Omental fat pad (tissue), 4 donors: Measurements from ENCODE around the gene SLC45A2. TPM values are rescaled to one million over a fixed set of nuclear protein-coding genes. Genes with fewer than 3 reads are reported as not detected.

ENCODE experiments used
- ATAC-seq: fragments of 150-250 bp; one replicate; pipeline ENCODE4 v1.9.1; 2016; ENCODE audit warnings: mild to moderate bottlenecking, moderate library complexity; ENCODE audit not compliant: low FRiP score
- DNase-seq: peaks from one replicate; pipeline ENCODE4 v3.0.0-alpha.2; 2019; ENCODE audit warnings: low spot score
- total RNA-seq, 4 donors: library from RNA; depleted of rRNA; stranded (reverse); fragments of >200 nt; gene quantifications; one replicate each; pipeline ENCODE4 v1.1.0, GENCODE V29; 2016
- TF ChIP-seq, protein P1 (sequence below), 3 donors: fragments of 450-650 bp; IDR thresholded peaks; one replicate each; pipeline ENCODE4 v1.5.1; 2016 to 2017; ENCODE audit warnings: antibody characterized with exemption in 3 of 3, mild to moderate bottlenecking in 3 of 3, moderate library complexity in 2 of 3

The SLC45A2 gene
- total RNA-seq, 4 donors from 2014 or later: 0.19 TPM; not detected in 3

DNA sequence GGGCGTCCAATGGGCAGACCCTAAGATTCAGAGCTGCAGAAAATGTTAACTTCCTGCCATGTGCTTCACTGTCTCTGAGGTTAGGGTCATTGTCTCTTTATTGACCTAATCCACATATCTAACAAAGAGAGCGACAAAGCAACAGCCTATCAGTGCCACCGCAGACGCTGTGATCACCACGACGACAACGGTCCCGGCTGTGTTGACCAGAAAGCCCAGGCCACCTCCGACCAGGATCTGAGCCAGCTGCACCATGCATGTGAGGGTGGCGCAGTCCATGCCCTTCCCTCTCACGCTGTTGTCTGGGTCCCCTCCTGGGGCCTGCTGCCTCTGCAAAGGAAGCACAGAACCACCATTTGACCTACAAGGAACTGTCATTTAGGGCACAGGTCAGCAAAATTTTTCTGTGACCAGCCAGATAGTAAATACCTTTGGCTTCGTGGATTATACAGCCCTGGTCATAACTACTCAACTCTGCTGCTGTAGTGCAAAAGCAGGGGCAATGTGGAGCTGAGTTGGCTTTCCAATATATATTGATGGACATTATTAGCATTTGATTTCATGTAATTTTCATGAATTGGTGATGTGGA, 39.9 kb downstream of the SLC45A2 start:
- TF ChIP-seq, protein P1, sequence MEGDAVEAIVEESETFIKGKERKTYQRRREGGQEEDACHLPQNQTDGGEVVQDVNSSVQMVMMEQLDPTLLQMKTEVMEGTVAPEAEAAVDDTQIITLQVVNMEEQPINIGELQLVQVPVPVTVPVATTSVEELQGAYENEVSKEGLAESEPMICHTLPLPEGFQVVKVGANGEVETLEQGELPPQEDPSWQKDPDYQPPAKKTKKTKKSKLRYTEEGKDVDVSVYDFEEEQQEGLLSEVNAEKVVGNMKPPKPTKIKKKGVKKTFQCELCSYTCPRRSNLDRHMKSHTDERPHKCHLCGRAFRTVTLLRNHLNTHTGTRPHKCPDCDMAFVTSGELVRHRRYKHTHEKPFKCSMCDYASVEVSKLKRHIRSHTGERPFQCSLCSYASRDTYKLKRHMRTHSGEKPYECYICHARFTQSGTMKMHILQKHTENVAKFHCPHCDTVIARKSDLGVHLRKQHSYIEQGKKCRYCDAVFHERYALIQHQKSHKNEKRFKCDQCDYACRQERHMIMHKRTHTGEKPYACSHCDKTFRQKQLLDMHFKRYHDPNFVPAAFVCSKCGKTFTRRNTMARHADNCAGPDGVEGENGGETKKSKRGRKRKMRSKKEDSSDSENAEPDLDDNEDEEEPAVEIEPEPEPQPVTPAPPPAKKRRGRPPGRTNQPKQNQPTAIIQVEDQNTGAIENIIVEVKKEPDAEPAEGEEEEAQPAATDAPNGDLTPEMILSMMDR (IDR thresholded peaks at IDR 0.05): no peak
- no peak for ATAC-seq
- no peak for DNase-seq

DNA sequence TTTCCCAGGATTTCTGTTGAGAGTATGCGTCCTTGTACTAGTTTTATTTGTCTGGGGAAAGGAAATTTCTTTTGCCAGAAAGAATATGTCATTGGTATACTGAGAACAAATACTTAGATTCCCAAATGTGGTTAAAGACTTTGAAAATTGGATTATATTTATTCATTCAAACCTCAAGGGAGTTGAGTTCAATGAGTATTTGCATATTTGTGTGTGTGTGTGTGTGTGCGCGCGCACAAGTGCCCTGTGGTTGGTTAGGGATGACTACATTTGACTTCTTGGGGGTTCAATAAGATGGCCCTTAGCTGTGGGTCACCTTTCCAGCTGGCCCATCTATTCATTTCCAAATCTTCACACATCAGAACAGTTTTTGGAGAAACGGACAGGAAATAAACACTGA, 43.4 kb downstream of the SLC45A2 start:
- no peak for DNase-seq
- ATAC-seq: no peak
- TF ChIP-seq, protein P1 (IDR thresholded peaks at IDR 0.05): no peak

DNA sequence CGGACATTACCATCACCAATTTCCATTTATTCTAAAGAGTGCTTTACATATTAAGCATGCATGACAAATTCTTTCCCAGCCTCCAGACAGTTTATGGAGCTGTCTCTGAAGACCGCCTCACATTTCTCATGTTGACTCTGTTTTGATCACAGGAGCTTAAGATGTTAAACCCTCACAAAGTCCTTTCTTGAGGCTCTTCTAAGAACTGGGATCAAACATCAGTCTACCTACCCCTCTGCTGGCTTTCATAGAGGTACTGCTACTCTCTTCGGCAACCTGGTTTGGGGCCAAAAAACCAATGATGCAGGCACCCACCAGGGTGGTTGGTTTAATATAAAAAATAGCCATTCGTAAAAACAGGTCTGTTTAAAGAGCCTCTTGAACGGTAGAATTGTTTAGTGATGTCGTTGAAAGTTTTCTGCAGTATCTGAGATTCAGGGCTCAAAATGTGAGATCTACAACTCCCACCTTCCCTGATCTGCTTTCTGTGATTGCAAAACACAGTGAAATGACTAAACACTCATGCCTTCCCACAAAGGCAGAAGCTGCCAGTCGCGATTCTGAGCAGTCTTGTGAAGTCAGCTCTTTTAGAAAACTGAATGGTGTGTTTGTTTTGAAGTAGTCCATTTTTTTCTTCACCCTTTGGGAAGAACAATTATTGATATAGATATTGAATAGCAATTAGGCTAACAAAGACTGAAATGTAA, 44.8 kb downstream of the SLC45A2 start:
- ATAC-seq: no peak
- TF ChIP-seq, protein P1 (IDR thresholded peaks at IDR 0.05): no peak
- no peak for DNase-seq

DNA sequence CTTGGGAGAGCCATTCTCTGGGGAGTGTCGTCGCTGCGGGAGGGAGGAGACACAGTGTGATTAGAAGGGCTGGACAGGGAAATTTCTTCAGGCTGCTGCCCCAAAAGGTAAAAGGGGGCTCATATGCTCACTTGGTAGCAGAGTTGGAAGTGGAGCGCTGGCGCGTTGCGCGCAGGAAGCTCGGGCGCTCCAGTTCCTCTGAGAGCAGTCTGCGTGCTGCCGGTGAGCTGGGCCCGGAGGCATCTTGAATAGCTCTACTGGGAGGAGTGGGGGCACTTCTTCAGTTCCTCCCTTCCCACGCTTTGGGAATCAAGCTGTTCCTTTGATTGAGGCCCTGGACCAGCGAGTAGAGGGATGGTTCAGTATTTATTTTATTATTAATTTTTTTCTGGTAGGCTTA, 45.6 kb downstream of the SLC45A2 start:
- ATAC-seq: no peak
- DNase-seq: no peak
- TF ChIP-seq, protein P1 (IDR thresholded peaks at IDR 0.05): no peak

DNA sequence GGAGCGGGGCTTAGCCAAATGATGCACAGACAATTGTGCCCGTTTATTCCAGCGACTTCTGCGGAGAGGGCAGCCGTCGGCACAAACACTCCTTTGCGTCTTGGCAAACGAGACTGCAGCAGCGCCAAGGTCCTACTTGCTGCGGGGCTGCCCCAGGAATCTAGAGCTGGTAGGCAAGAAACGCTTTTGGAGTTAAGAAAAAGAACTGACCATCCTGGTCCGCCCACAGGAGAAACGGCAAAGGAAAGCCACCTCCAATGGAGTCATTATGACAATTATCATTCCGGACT, 46.0 kb downstream of the SLC45A2 start:
- TF ChIP-seq, protein P1 (IDR thresholded peaks at IDR 0.05): no peak
- DNase-seq (no peak), ATAC-seq (no peak)

DNA sequence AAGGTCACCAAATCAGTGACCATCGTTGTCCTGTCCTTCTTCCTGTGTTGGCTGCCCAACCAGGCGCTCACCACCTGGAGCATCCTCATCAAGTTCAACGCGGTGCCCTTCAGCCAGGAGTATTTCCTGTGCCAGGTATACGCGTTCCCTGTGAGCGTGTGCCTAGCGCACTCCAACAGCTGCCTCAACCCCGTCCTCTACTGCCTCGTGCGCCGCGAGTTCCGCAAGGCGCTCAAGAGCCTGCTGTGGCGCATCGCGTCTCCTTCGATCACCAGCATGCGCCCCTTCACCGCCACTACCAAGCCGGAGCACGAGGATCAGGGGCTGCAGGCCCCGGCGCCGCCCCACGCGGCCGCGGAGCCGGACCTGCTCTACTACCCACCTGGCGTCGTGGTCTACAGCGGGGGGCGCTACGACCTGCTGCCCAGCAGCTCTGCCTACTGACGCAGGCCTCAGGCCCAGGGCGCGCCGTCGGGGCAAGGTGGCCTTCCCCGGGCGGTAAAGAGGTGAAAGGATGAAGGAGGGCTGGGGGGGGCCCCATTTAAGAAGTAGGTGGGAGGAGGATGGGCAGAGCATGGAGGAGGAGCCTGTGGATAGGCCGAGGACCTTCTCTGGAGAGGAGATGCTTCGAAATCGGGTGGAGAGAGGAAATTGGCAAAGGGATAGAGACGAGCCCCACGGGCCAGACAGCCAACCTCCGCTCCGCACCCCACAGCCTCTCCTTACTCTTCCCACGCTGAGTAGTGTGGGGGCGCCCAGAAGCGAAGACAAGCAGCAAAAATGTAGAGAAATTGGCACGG, 46.6 kb downstream of the SLC45A2 start:
- no peak for DNase-seq
- ATAC-seq: no peak

More for the DNA sequence above, 46.6 kb downstream of the SLC45A2 start:
- TF ChIP-seq, protein P1 (IDR thresholded peaks at IDR 0.05): no peak
